H9 (cell line): ENCODE data around the gene VPS13C. TPM values are rescaled to one million over a fixed set of nuclear protein-coding genes. Genes with fewer than 3 reads are reported as not detected.

Experiments used
- DNase-seq: peaks from one replicate; pipeline ENCODE4 v3.0.0-alpha.2; 2017
- H2AFZ ChIP-seq: one replicate; pipeline ENCODE4 v1.6.1; 2013; ENCODE audit warnings: mild to moderate bottlenecking, low read length, control low read depth, moderate library complexity
- H2AK5ac ChIP-seq: 2 replicates; pipeline ENCODE4 v1.6.1; 2013; ENCODE audit warnings: low read length, control low read depth, mixed read lengths; ENCODE audit not compliant: insufficient read length
- H2BK120ac ChIP-seq: one replicate; pipeline ENCODE4 v1.6.1; 2013; ENCODE audit warnings: low read depth, mild to moderate bottlenecking, low read length, control low read depth, inconsistent platforms; ENCODE audit not compliant: poor library complexity, severe bottlenecking
- H2BK12ac ChIP-seq: 2 replicates; pipeline ENCODE4 v1.6.1; 2013; ENCODE audit warnings: low read length, control low read depth, mixed read lengths, low read depth; ENCODE audit not compliant: insufficient read length
- H2BK15ac ChIP-seq: 2 replicates; pipeline ENCODE4 v1.6.1; 2013; ENCODE audit warnings: low read depth, low read length, control low read depth
- H2BK20ac ChIP-seq: one replicate; pipeline ENCODE4 v1.6.1; 2013; ENCODE audit warnings: low read depth, mild to moderate bottlenecking, low read length, control low read depth, inconsistent platforms; ENCODE audit not compliant: poor library complexity, severe bottlenecking
- H2BK5ac ChIP-seq: 2 replicates; pipeline ENCODE4 v1.6.1; 2013; ENCODE audit warnings: low read length, control low read depth, mixed read lengths; ENCODE audit not compliant: insufficient read length
- H3K14ac ChIP-seq: 2 replicates; pipeline ENCODE4 v1.6.1; 2013; ENCODE audit warnings: low read length, control low read depth; ENCODE audit not compliant: insufficient read depth
- H3K18ac ChIP-seq: 2 replicates; pipeline ENCODE4 v1.6.1; 2013; ENCODE audit warnings: low read depth, mild to moderate bottlenecking, mixed read lengths, low read length, control low read depth; ENCODE audit not compliant: insufficient read length
- H3K23ac ChIP-seq: 2 replicates; pipeline ENCODE4 v1.6.1; 2013; ENCODE audit warnings: low read length, control low read depth, mixed read lengths, low read depth; ENCODE audit not compliant: insufficient read length
- H3K23me2 ChIP-seq: 2 replicates; pipeline ENCODE4 v1.6.1; 2013; ENCODE audit warnings: low read depth, mild to moderate bottlenecking, mixed read lengths, low read length, control low read depth; ENCODE audit not compliant: insufficient read length, poor library complexity, severe bottlenecking
- H3K27ac ChIP-seq: 2 replicates; pipeline ENCODE4 v1.5.1; 2013; ENCODE audit warnings: low read length, control low read depth, mixed read lengths, low read depth; ENCODE audit not compliant: insufficient read length
- H3K27me3 ChIP-seq: 2 replicates; pipeline ENCODE4 v1.6.1; 2013; ENCODE audit warnings: low read length, control low read depth, inconsistent platforms; ENCODE audit not compliant: insufficient read depth
- H3K4ac ChIP-seq: 2 replicates; pipeline ENCODE4 v1.6.1; 2013; ENCODE audit warnings: low read depth, mild to moderate bottlenecking, control low read depth, inconsistent platforms, low read length, moderate library complexity
- H3K4me1 ChIP-seq: 2 replicates; pipeline ENCODE4 v1.6.1; 2013; ENCODE audit warnings: low read length, control low read depth, inconsistent platforms; ENCODE audit not compliant: insufficient read depth
- H3K4me2 ChIP-seq: 2 replicates; pipeline ENCODE4 v1.6.1; 2013; ENCODE audit warnings: low read length, control low read depth, mixed read lengths; ENCODE audit not compliant: insufficient read length, insufficient read depth
- H3K56ac ChIP-seq: 2 replicates; pipeline ENCODE4 v1.6.1; 2013; ENCODE audit warnings: low read depth, mild to moderate bottlenecking, mixed read lengths, low read length, control low read depth; ENCODE audit not compliant: insufficient read length
- H3K79me1 ChIP-seq: 2 replicates; pipeline ENCODE4 v1.6.1; 2013; ENCODE audit warnings: low read depth, mild to moderate bottlenecking, moderate library complexity, low read length, control low read depth, inconsistent platforms; ENCODE audit not compliant: insufficient read depth, poor library complexity, severe bottlenecking
- H3K79me2 ChIP-seq: 2 replicates; pipeline ENCODE4 v1.6.1; 2013; ENCODE audit warnings: low read length, control low read depth, inconsistent platforms; ENCODE audit not compliant: insufficient read depth
- H3K9ac ChIP-seq: 2 replicates; pipeline ENCODE4 v1.6.1; 2013; ENCODE audit warnings: low read length, control low read depth, mixed read lengths; ENCODE audit not compliant: insufficient read length; ENCODE audit errors: extremely low read depth
- H3K9me3 ChIP-seq: one replicate; pipeline ENCODE4 v1.6.1; 2013; ENCODE audit warnings: low read depth, low read length, inconsistent platforms; ENCODE audit not compliant: control insufficient read depth
- H3T11ph ChIP-seq: one replicate; pipeline ENCODE4 v1.6.1; 2013; ENCODE audit warnings: mild to moderate bottlenecking, low read length, control low read depth, inconsistent platforms
- H4K20me1 ChIP-seq: one replicate; pipeline ENCODE4 v1.6.1; 2013; ENCODE audit not compliant: control insufficient read depth, insufficient read length, insufficient read depth
- H4K5ac ChIP-seq: 2 replicates; pipeline ENCODE4 v1.6.1; 2013; ENCODE audit warnings: low read depth, mild to moderate bottlenecking, mixed read lengths, low read length, control low read depth; ENCODE audit not compliant: insufficient read length
- H4K8ac ChIP-seq: replicated peaks from 2 replicates; pipeline ENCODE4 v1.6.1; 2013; ENCODE audit warnings: low read length, control low read depth, mixed read lengths, low read depth; ENCODE audit not compliant: insufficient read length
- H4K91ac ChIP-seq: 2 replicates; pipeline ENCODE4 v1.6.1; 2013; ENCODE audit warnings: low read depth, mild to moderate bottlenecking, moderate library complexity, mixed read lengths, low read length, control low read depth; ENCODE audit not compliant: insufficient read length
- H3K27ac Mint-ChIP-seq, 3 experiments: 2 replicates in 2 of 3; 3 replicates in 1 of 3; pipeline ENCODE4 v1.8.0; 2020 to 2021; ENCODE audit warnings: mixed read lengths in 3 of 3, mild to moderate bottlenecking in 1 of 3, moderate library complexity in 1 of 3
- H3K27me3 Mint-ChIP-seq: 2 replicates; pipeline ENCODE4 v1.8.0; 2021; ENCODE audit warnings: low read depth, mild to moderate bottlenecking, moderate library complexity, mixed read lengths
- H3K36me3 Mint-ChIP-seq, 3 experiments: 2 replicates in 2 of 3; 3 replicates in 1 of 3; pipeline ENCODE4 v1.8.0; 2020 to 2021; ENCODE audit warnings: low read depth in 3 of 3, mixed read lengths in 3 of 3; ENCODE audit not compliant: insufficient read depth in 1 of 3
- H3K4me1 Mint-ChIP-seq, 2 experiments: 2 replicates each; pipeline ENCODE4 v1.8.0; 2020; ENCODE audit warnings: mixed read lengths in 2 of 2
- H3K4me3 Mint-ChIP-seq, 2 experiments: 2 replicates in 1 of 2; 3 replicates in 1 of 2; pipeline ENCODE4 v1.8.0; 2020 to 2021; ENCODE audit warnings: mild to moderate bottlenecking in 2 of 2, mixed read lengths in 2 of 2, moderate library complexity in 1 of 2
- H3K9me3 Mint-ChIP-seq, 2 experiments: 2 replicates in 1 of 2; 3 replicates in 1 of 2; pipeline ENCODE4 v1.8.0; 2020; ENCODE audit warnings: mild to moderate bottlenecking in 2 of 2, mixed read lengths in 2 of 2, moderate library complexity in 1 of 2
- CTCF ChIP-seq: fragments of 200-600 bp; sonication (generic); conservative IDR thresholded peaks from 3 replicates; pipeline ENCODE4 v1.8.0; 2021; ENCODE audit warnings: antibody characterized with exemption, mild to moderate bottlenecking
- WGBS: extraction: QIAGEN DNeasy Blood & Tissue Kit; methylation state at CpG from one replicate; pipeline ENCODE4 v1.1.7; 2013; ENCODE audit warnings: missing lambda C conversion rate, low lambda C conversion rate, mixed read lengths; ENCODE audit not compliant: insufficient read length; ENCODE audit errors: extremely low coverage; 5-methylcytosine and 5-hydroxymethylcytosine counted together
- total RNA-seq: library from RNA; stranded (reverse); gene quantifications from 2 replicates; pipeline ENCODE4 v1.2.1, GENCODE V29; 2021

Gene VPS13C
- total RNA-seq, 1 experiment from 2014 or later = 14.2 TPM

- H3K27me3 ChIP-seq = peaks cover 17% of the 10 kb centered on the region
- no CpG with 5 or more reads among the region's 6 CpGs for WGBS
Measured at GRCh38 chr15:62063825-62064635, 3.8 kb upstream of the VPS13C start.

More at GRCh38 chr15:62063825-62064635, 3.8 kb upstream of the VPS13C start:
- H2BK120ac ChIP-seq = no peak overlapping the region
- TF ChIP-seq CTCF = no peak
- no peak overlapping the region for H3T11ph ChIP-seq
- H3K9ac ChIP-seq = no peak overlapping the region
- no peak overlapping the region for H3K27ac ChIP-seq
- DNase-seq = no peak
- peaks cover 86% of the 10 kb centered on the region for H3K27me3 Mint-ChIP-seq
- H3K27ac Mint-ChIP-seq = no peak overlapping the region
- no peak overlapping the region for H3K18ac ChIP-seq
- peaks cover 22% of the 10 kb centered on the region for H3K23me2 ChIP-seq
- H2BK12ac ChIP-seq = no peak overlapping the region
- H4K8ac ChIP-seq = no peak overlapping the region
- no peaks in the 10 kb centered on the region for H3K79me2 ChIP-seq
- peaks cover 22 to 26% of the 10 kb centered on the region in 2 experiments for H3K4me1 Mint-ChIP-seq
- H4K91ac ChIP-seq = no peak overlapping the region
- no peak overlapping the region for H2BK5ac ChIP-seq
- H3K56ac ChIP-seq = no peak overlapping the region
- no peak overlapping the region for H3K23ac ChIP-seq
- no peak overlapping the region for H3K4me2 ChIP-seq
- no peaks in the 10 kb centered on the region for H3K36me3 Mint-ChIP-seq
- no peak overlapping the region for H3K14ac ChIP-seq
- H3K9me3 Mint-ChIP-seq = no peaks in the 10 kb centered on the region; a peak in 1 of 5 replicates
- H3K4ac ChIP-seq = no peak overlapping the region
- no peaks in the 10 kb centered on the region for H3K79me1 ChIP-seq
- no peaks in the 10 kb centered on the region for H4K20me1 ChIP-seq
- no peak overlapping the region for H2AFZ ChIP-seq
- no peak overlapping the region for H2AK5ac ChIP-seq
- H3K9me3 ChIP-seq = no peaks in the 10 kb centered on the region
- no peaks in the 10 kb centered on the region; the same call in 1 of the 2 replicates for H3K4me1 ChIP-seq
- H4K5ac ChIP-seq = no peak overlapping the region
- H2BK20ac ChIP-seq = no peak overlapping the region
- H3K4me3 Mint-ChIP-seq = no peak overlapping the region
- H2BK15ac ChIP-seq = no peak overlapping the region
